ENCODE measurements around the gene DNM3.
"Not testable (repeated sequence)": the region's sequence is repeated elsewhere in the genome, so short reads cannot be mapped to it uniquely, and the experiment has no call there.

The DNM3 gene

GRCh38 chr1:171798765-171799164, 42.5 kb upstream of the DNM3 start:
- DNase-seq (ENCODE audit: low spot score), result no peak
- TF ChIP-seq, protein P1, sequence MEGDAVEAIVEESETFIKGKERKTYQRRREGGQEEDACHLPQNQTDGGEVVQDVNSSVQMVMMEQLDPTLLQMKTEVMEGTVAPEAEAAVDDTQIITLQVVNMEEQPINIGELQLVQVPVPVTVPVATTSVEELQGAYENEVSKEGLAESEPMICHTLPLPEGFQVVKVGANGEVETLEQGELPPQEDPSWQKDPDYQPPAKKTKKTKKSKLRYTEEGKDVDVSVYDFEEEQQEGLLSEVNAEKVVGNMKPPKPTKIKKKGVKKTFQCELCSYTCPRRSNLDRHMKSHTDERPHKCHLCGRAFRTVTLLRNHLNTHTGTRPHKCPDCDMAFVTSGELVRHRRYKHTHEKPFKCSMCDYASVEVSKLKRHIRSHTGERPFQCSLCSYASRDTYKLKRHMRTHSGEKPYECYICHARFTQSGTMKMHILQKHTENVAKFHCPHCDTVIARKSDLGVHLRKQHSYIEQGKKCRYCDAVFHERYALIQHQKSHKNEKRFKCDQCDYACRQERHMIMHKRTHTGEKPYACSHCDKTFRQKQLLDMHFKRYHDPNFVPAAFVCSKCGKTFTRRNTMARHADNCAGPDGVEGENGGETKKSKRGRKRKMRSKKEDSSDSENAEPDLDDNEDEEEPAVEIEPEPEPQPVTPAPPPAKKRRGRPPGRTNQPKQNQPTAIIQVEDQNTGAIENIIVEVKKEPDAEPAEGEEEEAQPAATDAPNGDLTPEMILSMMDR (IDR thresholded peaks at IDR 0.05; ENCODE audit: borderline replicate concordance, control extremely low read depth, extremely low read depth, insufficient read depth, missing control alignments), result no peak
- in situ Hi-C loops (cut with MboI; ENCODE audit: low sequenced_read_pairs, unreplicated experiment), result no loop called here

DNA sequence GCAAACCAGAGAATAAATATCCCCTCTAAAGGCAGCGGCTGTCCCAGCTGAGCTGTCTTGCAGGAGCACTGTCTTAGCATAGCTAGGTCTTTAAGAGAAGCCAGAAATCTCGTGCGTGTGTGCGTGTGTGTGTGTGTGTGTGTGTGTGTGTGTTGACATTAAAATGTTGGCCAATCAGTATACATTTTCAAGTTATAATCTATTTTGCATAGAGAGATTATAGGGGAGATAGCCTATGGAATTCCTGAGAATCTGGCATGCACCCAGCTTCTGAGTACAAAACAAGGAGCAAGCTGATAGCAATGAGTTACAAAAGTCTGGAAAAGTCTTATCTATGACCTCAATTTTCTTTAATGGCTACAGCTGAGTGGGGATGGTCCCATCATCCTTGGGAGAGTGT, 42.1 kb upstream of the DNM3 start:
- TF ChIP-seq, protein P1 (IDR thresholded peaks at IDR 0.05; ENCODE audit: borderline replicate concordance, control extremely low read depth, extremely low read depth, insufficient read depth, missing control alignments), result no peak
- in situ Hi-C loops (cut with MboI; ENCODE audit: low sequenced_read_pairs, unreplicated experiment), result no loop called here
- no peak for DNase-seq (ENCODE audit: low spot score)

DNA sequence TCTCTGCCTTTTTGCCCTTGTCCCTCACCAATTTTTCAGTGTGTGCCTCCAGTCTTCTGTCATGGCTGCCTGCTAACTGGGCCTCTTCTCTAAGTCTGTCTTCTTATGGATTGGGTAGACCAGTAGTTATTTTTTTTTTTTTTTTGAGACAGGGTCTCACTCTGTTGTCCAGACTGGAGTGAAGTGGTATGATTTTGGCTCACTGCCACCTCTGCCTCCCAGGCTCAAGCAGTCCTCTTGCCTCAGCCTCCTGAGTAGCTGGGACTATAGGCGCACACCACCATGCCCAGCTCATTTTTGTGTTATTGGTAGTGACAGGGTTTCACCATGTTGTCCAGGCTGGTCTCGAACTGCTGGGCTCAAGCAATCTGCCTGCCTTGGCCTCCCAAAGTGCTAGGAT, 41.6 kb upstream of the DNM3 start:
- not testable (repeated sequence) for DNase-seq (ENCODE audit: low spot score)
- in situ Hi-C loops (cut with MboI; ENCODE audit: low sequenced_read_pairs, unreplicated experiment), result loop anchor here (10.0 kb wide), 1 partner anchor 185 kb away; no protein-coding TSS in a partner anchor

DNA sequence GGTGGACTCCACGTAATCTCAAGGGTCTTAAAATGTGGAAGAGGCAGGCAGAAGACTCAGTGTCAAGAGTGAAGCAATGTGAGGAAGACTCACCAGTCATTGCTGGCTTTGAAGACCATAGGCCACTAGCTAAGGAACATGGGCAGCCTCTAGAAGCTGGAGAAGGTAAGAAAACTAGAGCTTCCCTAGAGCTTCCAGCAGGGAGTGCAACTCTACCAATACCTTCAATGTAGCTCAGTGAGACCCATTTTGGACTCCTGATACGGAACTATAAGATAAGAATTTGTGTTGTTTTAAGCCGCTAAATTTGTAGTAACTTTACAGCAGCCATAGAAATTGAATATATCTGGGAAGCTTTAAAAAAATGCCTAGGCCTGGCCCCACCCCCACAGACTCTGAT, 41.0 kb upstream of the DNM3 start:
- in situ Hi-C loops (cut with MboI; ENCODE audit: low sequenced_read_pairs, unreplicated experiment), result loop anchor here (10.0 kb wide), 1 partner anchor 184 kb away; no protein-coding TSS in a partner anchor
- no peak for DNase-seq (ENCODE audit: low spot score)
- TF ChIP-seq, protein P1 (IDR thresholded peaks at IDR 0.05; ENCODE audit: borderline replicate concordance, control extremely low read depth, extremely low read depth, insufficient read depth, missing control alignments), result no peak

- in situ Hi-C loops (cut with MboI; ENCODE audit: low sequenced_read_pairs, unreplicated experiment), result loop anchor here (10.0 kb wide), 1 partner anchor 184 kb away; no protein-coding TSS in a partner anchor
- TF ChIP-seq, protein P1 (IDR thresholded peaks at IDR 0.05; ENCODE audit: borderline replicate concordance, control extremely low read depth, extremely low read depth, insufficient read depth, missing control alignments), result no peak
- no peak for DNase-seq (ENCODE audit: low spot score)
These were observed 40.4 kb upstream of the DNM3 start for GRCh38 chr1:171800851-171801250.

DNA sequence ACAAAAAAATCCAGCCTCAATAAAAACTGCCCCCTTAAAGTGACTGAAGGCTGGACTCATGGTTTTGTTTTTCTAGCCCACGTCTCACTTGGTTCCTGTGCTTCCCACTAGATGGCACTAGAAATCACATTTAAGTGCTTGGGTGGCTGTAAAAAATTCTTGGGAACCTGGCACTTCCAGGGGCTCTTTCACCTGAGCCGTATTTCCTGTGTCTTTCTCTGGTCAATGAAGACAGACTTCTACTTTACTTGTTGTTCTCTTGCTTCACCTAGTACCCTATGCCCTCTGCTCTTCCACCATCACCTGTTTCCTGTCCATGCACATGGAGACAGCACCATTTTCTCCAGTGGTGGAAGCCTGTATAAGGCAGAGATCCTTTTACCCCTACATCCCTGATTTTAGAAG, 39.8 kb upstream of the DNM3 start:
- peak; percentile 50 for DNase-seq (ENCODE audit: low spot score)
- TF ChIP-seq, protein P1 (IDR thresholded peaks at IDR 0.05; ENCODE audit: borderline replicate concordance, control extremely low read depth, extremely low read depth, insufficient read depth, missing control alignments), result peak; percentile 62
- in situ Hi-C loops (cut with MboI; ENCODE audit: low sequenced_read_pairs, unreplicated experiment), result loop anchor here (10.0 kb wide), 1 partner anchor 183 kb away; no protein-coding TSS in a partner anchor

GRCh38 chr1:171802207-171802606, 39.1 kb upstream of the DNM3 start:
- no peak for DNase-seq (ENCODE audit: low spot score)
- TF ChIP-seq, protein P1 (IDR thresholded peaks at IDR 0.05; ENCODE audit: borderline replicate concordance, control extremely low read depth, extremely low read depth, insufficient read depth, missing control alignments), result no peak
- in situ Hi-C loops (cut with MboI; ENCODE audit: low sequenced_read_pairs, unreplicated experiment), result loop anchor here (10.0 kb wide), 1 partner anchor 183 kb away; no protein-coding TSS in a partner anchor

Data from GM13976 (cell line).